ENCODE measurements around the gene MYBBP1A. TPM values are rescaled to one million over a fixed set of nuclear protein-coding genes. Genes with fewer than 3 reads are reported as not detected.

The MYBBP1A gene
- total and polyA plus RNA-seq, 2 of the 8 experiments (the other 6 are each of a cell fraction or from before 2014, with no cell fraction given), result 46.8 to 151 TPM

DNA sequence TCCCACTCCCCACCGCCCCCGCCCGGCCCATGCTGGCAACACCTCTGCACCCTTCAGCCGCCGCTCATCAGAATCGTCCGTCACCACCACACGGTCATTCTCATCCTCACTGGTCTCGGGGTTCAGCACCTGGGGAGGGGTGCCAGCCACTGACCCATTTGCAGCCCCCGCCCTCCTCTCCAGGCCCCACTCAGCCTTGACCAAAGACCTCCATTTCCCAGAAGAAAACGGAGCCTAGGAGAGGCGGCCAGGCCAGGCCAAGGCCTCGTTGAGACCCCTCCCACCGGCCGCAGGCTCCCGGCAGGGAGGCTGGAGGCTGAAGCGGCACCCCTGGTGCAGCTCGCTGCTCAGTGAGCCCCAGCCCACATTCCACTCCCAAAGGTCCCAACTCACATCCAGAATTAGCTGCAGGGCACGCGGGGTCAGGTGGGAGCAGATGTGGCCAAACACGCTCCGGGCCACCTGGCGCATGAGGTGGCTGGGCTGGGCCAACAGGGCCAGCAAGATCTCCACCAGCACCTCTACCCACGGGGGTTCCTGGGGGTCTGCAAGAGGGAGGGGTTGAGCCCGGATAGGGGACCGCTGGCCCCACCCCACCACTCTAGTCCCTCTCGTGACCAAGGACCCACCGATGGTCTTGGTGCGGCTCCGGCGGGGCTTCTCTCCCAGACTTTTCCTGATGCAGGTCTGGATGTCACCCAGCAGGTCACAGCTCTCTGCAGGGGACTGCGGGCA lies 9.8 kb downstream of the MYBBP1A start (continued):
- TF ChIP-seq ATF2 (IDR thresholded peaks at IDR 0.05; ENCODE audit: low read length), result no peak
- TF ChIP-seq EGR1 (IDR thresholded peaks at IDR 0.05; ENCODE audit: borderline replicate concordance, low read depth, low read length), result no peak
- no peak for TF ChIP-seq TCF12 (IDR thresholded peaks at IDR 0.05; ENCODE audit: low read depth, low read length)
- TF ChIP-seq CHD2 (IDR thresholded peaks at IDR 0.05; ENCODE audit: low read length), result no peak
